HG03442 (cell line): ENCODE results near the gene TMEM154.
"Not testable (repeated sequence)": the region's sequence is repeated elsewhere in the genome, so short reads cannot be mapped to it uniquely, and the experiment has no call there.

Source experiments
- ATAC-seq: cut with Tn5 transposase; IDR thresholded peaks from one replicate; pipeline ENCODE4 v1.9.1; 2021; ENCODE audit warnings: mild to moderate bottlenecking, moderate library complexity; ENCODE audit not compliant: unreplicated experiment

Gene TMEM154

DNA sequence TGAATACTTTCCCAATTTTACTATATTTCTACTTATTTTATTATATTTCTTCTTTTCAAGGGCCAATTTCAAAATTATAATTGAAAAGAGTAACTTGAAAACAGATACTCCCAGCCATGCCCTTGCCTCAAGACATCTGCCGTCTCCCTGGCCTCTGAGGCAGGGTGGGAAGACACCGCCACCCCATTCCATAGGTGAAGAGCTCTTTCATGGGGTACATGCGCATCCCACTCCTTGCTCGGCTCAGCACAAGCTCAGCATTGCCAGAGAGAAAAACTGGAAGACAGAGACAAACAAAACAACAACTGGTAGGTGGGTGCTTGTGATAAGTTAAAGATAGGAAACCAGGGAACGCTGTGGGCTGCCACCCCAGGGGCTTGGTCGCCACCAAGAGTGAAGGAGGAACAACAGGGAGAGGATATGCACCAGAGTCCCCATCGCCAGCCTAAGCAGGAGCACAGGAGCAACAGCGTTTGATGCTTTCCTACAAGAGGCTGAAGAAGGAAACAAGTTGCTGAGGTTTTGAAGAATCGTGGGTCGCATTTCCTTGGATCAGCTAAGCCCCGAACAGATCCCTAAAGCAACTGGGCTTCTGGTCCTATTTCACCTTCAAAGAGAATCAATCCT is 11.3 kb downstream of the TMEM154 start:
- ATAC-seq, result no peak

- ATAC-seq, result no peak
Measured at GRCh38 chr4:152667781-152668180, 12.0 kb downstream of the TMEM154 start.

- no peak for ATAC-seq
Measured at GRCh38 chr4:152666946-152667345, 12.9 kb downstream of the TMEM154 start.

GRCh38 chr4:152665691-152666395 is 14.0 kb downstream of the TMEM154 start:
- no peak for ATAC-seq

DNA sequence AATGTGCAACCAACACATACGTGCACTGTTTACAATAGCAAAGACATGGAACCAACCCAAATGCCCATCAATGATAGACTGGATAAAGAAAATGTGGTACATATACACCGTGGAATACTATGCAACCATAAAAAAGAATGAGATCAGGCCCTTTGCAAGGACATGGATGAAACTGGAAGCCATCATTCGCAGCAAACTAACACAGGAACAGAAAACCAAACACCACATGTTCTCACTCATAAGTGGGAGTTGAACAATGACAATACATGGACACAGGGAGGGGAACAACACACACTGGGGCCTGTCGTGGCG is 15.8 kb downstream of the TMEM154 start:
- ATAC-seq, result not testable (repeated sequence)

GRCh38 chr4:152663203-152664066 is 16.4 kb downstream of the TMEM154 start:
- ATAC-seq, result peak; percentile 57

- no peak for ATAC-seq
Measured at GRCh38 chr4:152661649-152662048, 18.1 kb downstream of the TMEM154 start.

DNA sequence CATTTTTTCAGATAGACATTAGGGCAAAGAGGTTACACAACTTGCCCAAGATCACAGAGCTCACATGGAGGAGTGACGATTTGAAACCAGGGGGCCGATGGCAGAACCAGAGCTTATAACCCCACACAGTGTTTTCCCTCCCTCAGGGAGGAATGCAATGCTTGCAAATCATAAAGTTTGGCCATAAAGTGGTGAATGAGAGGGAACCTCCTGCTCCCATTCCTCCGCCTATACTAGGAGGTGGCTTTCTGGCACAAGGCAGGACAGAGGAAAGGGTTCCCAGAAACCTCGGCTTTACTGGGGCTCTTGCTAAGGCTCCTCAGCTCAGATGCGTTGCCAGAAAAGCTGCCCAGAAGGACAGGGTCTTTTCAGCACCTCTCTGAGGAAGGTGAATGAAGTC is 19.3 kb downstream of the TMEM154 start:
- ATAC-seq, result no peak

- ATAC-seq, result no peak
Measured at GRCh38 chr4:152659806-152660205, 20.0 kb downstream of the TMEM154 start.

- ATAC-seq, result no peak
Measured at GRCh38 chr4:152657657-152658056, 22.1 kb downstream of the TMEM154 start.

- ATAC-seq, result no peak
Measured at GRCh38 chr4:152655272-152656129, 24.3 kb downstream of the TMEM154 start.

GRCh38 chr4:152652102-152652501 is 27.7 kb downstream of the TMEM154 start:
- no peak for ATAC-seq

- ATAC-seq, result no peak
Measured at GRCh38 chr4:152651473-152652060, 28.2 kb downstream of the TMEM154 start.

GRCh38 chr4:152646221-152646620 is 33.6 kb downstream of the TMEM154 start:
- no peak for ATAC-seq

GRCh38 chr4:152644130-152644529 is 35.7 kb downstream of the TMEM154 start:
- ATAC-seq, result no peak

GRCh38 chr4:152643153-152644035 is 36.4 kb downstream of the TMEM154 start:
- ATAC-seq, result peak; percentile 90

DNA sequence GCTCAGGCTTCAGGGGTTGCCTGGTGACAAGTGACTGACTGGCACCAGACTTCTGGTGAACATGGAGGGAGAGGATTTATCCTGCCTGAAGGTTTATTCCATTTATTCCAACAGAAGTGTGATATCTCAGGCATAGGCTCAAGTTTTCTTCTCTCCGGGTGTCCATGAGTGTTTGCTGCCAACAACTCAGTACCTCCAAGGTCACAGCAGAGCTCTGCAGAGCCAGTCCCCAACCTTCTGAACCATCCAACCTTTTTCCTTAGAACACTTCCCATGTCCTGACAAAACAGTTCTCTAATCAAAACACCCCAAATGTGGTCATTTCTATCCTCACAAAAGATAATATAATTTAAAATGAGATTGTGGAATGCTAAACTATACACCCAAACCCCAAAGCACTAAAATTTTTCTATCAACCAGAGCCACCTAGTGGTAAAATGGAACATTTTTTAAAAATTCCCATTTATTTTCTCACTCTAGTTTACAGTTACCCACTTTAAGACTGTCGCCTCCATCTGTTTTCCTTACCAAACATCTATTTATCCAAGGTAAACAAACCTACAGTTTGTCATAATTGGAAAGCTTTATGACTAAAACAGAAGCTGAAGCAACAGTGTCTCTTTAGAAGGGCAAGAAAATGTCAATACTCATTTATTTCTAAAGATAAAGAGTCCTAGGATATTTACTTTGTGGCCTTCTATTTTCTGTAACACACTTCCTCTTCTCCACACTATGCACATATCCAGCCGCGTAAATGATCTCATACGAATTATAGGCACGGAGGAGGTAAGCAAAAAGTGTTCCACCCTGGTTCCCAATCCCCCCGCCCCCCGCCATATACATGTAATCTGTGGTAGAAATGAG is 39.5 kb downstream of the TMEM154 start:
- no peak for ATAC-seq

DNA sequence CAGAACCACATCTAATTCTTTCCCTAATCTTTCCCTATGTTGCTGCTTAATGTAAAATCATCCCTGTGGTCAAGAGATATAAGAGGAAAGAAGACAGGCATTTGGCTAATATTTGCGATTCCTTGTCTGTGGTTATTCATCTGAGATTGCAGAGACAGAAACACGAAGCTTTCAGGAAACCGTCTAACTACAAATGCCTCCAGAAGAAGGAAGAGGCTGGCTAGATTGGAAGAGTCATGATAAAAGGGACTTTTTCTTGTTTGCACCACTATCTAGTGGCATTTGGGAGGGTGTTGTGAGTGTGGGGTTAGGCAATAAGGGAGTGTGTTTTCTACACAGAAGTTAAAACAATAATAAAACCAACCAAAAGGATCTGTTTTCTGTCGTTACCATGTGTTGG is 43.9 kb downstream of the TMEM154 start:
- no peak for ATAC-seq
